ENCODE measurements around the gene KLK13.

Gene KLK13

GRCh38 chr19:51078104-51078503, 13.2 kb upstream of the KLK13 start:
- no peak overlapping the region for H3K4me3 ChIP-seq (replicated peaks; ENCODE audit: low read depth, low read length)
- no peak for TF ChIP-seq CTCF (IDR thresholded peaks at IDR 0.05; ENCODE audit: low read depth, low read length, missing control alignments)
- no peak for DNase-seq (ENCODE audit: extremely low read depth, low read depth)

GRCh38 chr19:51076631-51077213, 11.8 kb upstream of the KLK13 start:
- TF ChIP-seq CTCF (IDR thresholded peaks at IDR 0.05; ENCODE audit: low read depth, low read length, missing control alignments), result no peak
- DNase-seq (ENCODE audit: extremely low read depth, low read depth), result no peak
- no peak overlapping the region for H3K4me3 ChIP-seq (replicated peaks; ENCODE audit: low read depth, low read length)

- no peak for TF ChIP-seq CTCF (IDR thresholded peaks at IDR 0.05; ENCODE audit: low read depth, low read length, missing control alignments)
- DNase-seq (ENCODE audit: extremely low read depth, low read depth), result no peak
- H3K4me3 ChIP-seq (replicated peaks; ENCODE audit: low read depth, low read length), result no peak overlapping the region
These were observed 11.1 kb upstream of the KLK13 start for GRCh38 chr19:51075998-51076397.

- TF ChIP-seq CTCF (IDR thresholded peaks at IDR 0.05; ENCODE audit: low read depth, low read length, missing control alignments), result no peak
- H3K4me3 ChIP-seq (replicated peaks; ENCODE audit: low read depth, low read length), result no peak overlapping the region
- DNase-seq (ENCODE audit: extremely low read depth, low read depth), result no peak
These were observed 6.2 kb upstream of the KLK13 start for GRCh38 chr19:51071095-51071405.

GRCh38 chr19:51070334-51071094, 5.6 kb upstream of the KLK13 start:
- TF ChIP-seq CTCF (IDR thresholded peaks at IDR 0.05; ENCODE audit: low read depth, low read length, missing control alignments), result no peak
- DNase-seq (ENCODE audit: extremely low read depth, low read depth), result no peak
- H3K4me3 ChIP-seq (replicated peaks; ENCODE audit: low read depth, low read length), result no peak overlapping the region

- no peak for DNase-seq (ENCODE audit: extremely low read depth, low read depth)
These were observed 1.7 kb upstream of the KLK13 start for GRCh38 chr19:51066393-51067186.

More at GRCh38 chr19:51066393-51067186, 1.7 kb upstream of the KLK13 start:
- no peak for TF ChIP-seq CTCF (IDR thresholded peaks at IDR 0.05; ENCODE audit: low read depth, low read length, missing control alignments)
- no peak overlapping the region for H3K4me3 ChIP-seq (replicated peaks; ENCODE audit: low read depth, low read length)
